Endothelial cell of umbilical vein (primary cell): ENCODE data around the gene FAM114A2. TPM values are rescaled to one million over a fixed set of nuclear protein-coding genes. Genes with fewer than 3 reads are reported as not detected.

Experiments used
- BruUV-seq: library from RNA; stranded (reverse); fragments of 400-500 nt; replicated peaks from 2 replicates; lab custom pipeline; 2021; lab: Mats Ljungman, UMichigan
- CTCF ChIA-PET: fragments of 300-600, 350-600 bp; sonication (Branson Sonifier 250); formaldehyde crosslinking; loops from one replicate; lab custom pipeline; 2021; ENCODE audit warnings: antibody characterized with exemption, inconsistent platforms; lab: Charles Lee
- POLR2A ChIA-PET: fragments of 300-600, 350-600 bp; sonication (Branson Sonifier 250); formaldehyde crosslinking; loops from one replicate; lab custom pipeline; 2021; ENCODE audit warnings: antibody characterized with exemption, inconsistent platforms; lab: Charles Lee
- DNase-seq: peaks from one replicate; pipeline ENCODE4 v3.0.0-alpha.2; 2011; ENCODE audit warnings: low read depth, low spot score
- FAIRE-seq: peaks from 2 replicates; lab custom pipeline; 2011; peaks lifted over from hg19 to GRCh38; lab: Jason Lieb, UNC
- H2AFZ ChIP-seq: 2 replicates; pipeline ENCODE4 v1.6.0; 2012; ENCODE audit warnings: low read depth, low read length, control low read depth, inconsistent platforms
- H3K27ac ChIP-seq: 2 replicates; pipeline ENCODE4 v1.5.1; 2011; ENCODE audit warnings: low read depth, mild to moderate bottlenecking, control low read depth, low read length, moderate library complexity; ENCODE audit not compliant: insufficient read depth
- H3K27me3 ChIP-seq, 2 experiments: 2 replicates each; pipeline versions ENCODE4 v1.6.0 to v1.6.1; 2011; ENCODE audit warnings: low read length in 2 of 2, mixed read lengths in 1 of 2; ENCODE audit not compliant: control insufficient read depth in 2 of 2, insufficient read depth in 2 of 2
- H3K36me3 ChIP-seq, 2 experiments: 2 replicates in 1 of 2; 3 replicates in 1 of 2; pipeline ENCODE4 v1.5.1; 2011; ENCODE audit warnings: low read length in 2 of 2, mild to moderate bottlenecking in 1 of 2, moderate library complexity in 1 of 2; ENCODE audit not compliant: control insufficient read depth in 2 of 2, insufficient read depth in 2 of 2; ENCODE audit errors: extremely low read depth in 1 of 2
- H3K4me1 ChIP-seq: 3 replicates; pipeline ENCODE4 v1.5.1; 2011; ENCODE audit warnings: mild to moderate bottlenecking, low read length; ENCODE audit not compliant: control insufficient read depth, insufficient read depth; ENCODE audit errors: extremely low read depth
- H3K4me2 ChIP-seq: 2 replicates; pipeline ENCODE4 v1.6.1; 2011; ENCODE audit warnings: low read length, control low read depth, mixed read lengths; ENCODE audit not compliant: insufficient read depth
- H3K4me3 ChIP-seq, 3 experiments: fragments of 200-600 bp in 1 of 3; sonication (generic), shearing (Covaris generic) in 1 of 3; replicated peaks in 1 of 3; 2 replicates each; pipeline ENCODE4 v1.5.1; 2011 to 2016; ENCODE audit warnings: control low read depth in 3 of 3, low read length in 3 of 3, mild to moderate bottlenecking in 2 of 3, inconsistent platforms in 1 of 3, low read depth in 1 of 3, moderate library complexity in 1 of 3; ENCODE audit not compliant: insufficient read depth in 1 of 3
- H3K79me2 ChIP-seq: 2 replicates; pipeline ENCODE4 v1.6.0; 2012; ENCODE audit warnings: low read length, inconsistent platforms; ENCODE audit not compliant: control insufficient read depth, insufficient read depth
- H3K9ac ChIP-seq: replicated peaks from 2 replicates; pipeline ENCODE3; 2011; ENCODE audit warnings: low read length, control low read depth; ENCODE audit not compliant: insufficient read depth; ENCODE audit errors: extremely low read depth
- H3K9me1 ChIP-seq: replicated peaks from 3 replicates; pipeline ENCODE4 v1.6.0; 2011; ENCODE audit warnings: mild to moderate bottlenecking, low read length; ENCODE audit not compliant: control insufficient read depth, insufficient read depth; ENCODE audit errors: extremely low read depth
- H3K9me3 ChIP-seq: replicated peaks from 2 replicates; pipeline ENCODE4 v1.5.1; 2012; ENCODE audit warnings: low read length, inconsistent platforms; ENCODE audit not compliant: control insufficient read depth, insufficient read depth
- H4K20me1 ChIP-seq: replicated peaks from 2 replicates; pipeline ENCODE3; 2011; ENCODE audit warnings: mild to moderate bottlenecking, low read length; ENCODE audit not compliant: control insufficient read depth, insufficient read depth; ENCODE audit errors: extremely low read depth
- FOS ChIP-seq: IDR thresholded peaks from 2 replicates; pipeline ENCODE4 v1.6.1; 2011; ENCODE audit warnings: mild to moderate bottlenecking, low read length, moderate library complexity, borderline replicate concordance; ENCODE audit not compliant: insufficient read depth
- JUN ChIP-seq: IDR thresholded peaks from 2 replicates; pipeline ENCODE4 v1.6.1; 2011; ENCODE audit warnings: borderline replicate concordance, low read depth; ENCODE audit not compliant: insufficient read length, insufficient read depth
- MYC ChIP-seq: IDR thresholded peaks from one replicate; pipeline ENCODE4 v1.6.1; 2011; ENCODE audit warnings: mild to moderate bottlenecking, low read depth, low read length
- POLR2A ChIP-seq: IDR thresholded peaks from 2 replicates; pipeline ENCODE4 v1.6.1; 2012; ENCODE audit warnings: low read depth, mild to moderate bottlenecking, control low read depth, low read length
- dilution Hi-C: fragments of 300-500 bp; cut with MboI; formaldehyde crosslinking; loops from one replicate; pipeline ENCODE4 v1.15.0; 2019; ENCODE audit warnings: low sequenced_read_pairs; ENCODE audit not compliant: extremely low pct_ligation_motif_present
- intact Hi-C: fragments of 100-400 bp; cut with micrococcal nuclease; formaldehyde crosslinking; loops from one replicate; pipeline ENCODE4 v1.10.0; 2022
- polyA plus RNA-seq, 4 experiments: library from polyadenylated mRNA; depleted of rRNA in 3 of 4; stranded (reverse) in 3 of 4; unstranded in 1 of 4; fragments of >200 nt; gene quantifications; 2 replicates each; pipeline versions ENCODE4 v1.2.1 to v1.2.3, GENCODE V29; 2011 to 2012; ENCODE audit warnings: missing spikeins in 1 of 4
- total RNA-seq: library from RNA; stranded (reverse); gene quantifications from 2 replicates; pipeline ENCODE4 v1.2.3, GENCODE V29; 2021
- TF ChIP-seq, protein P1 (sequence below), 2 donors: IDR thresholded peaks; 1 replicate in 1 of 2; 2 replicates in 1 of 2; pipeline ENCODE4 v1.5.1; 2011; ENCODE audit warnings: low read length in 2 of 2, mild to moderate bottlenecking in 2 of 2, moderate library complexity in 2 of 2, control low read depth in 1 of 2, inconsistent platforms in 1 of 2, low read depth in 1 of 2; ENCODE audit not compliant: insufficient read depth in 1 of 2; ENCODE audit errors: extremely low read depth in 1 of 2

The FAM114A2 gene
- total and polyA plus RNA-seq, 2 donors (not counting 3 experiments of a cell fraction or from before 2014, with no cell fraction given): 9.6 to 31.3 TPM

DNA sequence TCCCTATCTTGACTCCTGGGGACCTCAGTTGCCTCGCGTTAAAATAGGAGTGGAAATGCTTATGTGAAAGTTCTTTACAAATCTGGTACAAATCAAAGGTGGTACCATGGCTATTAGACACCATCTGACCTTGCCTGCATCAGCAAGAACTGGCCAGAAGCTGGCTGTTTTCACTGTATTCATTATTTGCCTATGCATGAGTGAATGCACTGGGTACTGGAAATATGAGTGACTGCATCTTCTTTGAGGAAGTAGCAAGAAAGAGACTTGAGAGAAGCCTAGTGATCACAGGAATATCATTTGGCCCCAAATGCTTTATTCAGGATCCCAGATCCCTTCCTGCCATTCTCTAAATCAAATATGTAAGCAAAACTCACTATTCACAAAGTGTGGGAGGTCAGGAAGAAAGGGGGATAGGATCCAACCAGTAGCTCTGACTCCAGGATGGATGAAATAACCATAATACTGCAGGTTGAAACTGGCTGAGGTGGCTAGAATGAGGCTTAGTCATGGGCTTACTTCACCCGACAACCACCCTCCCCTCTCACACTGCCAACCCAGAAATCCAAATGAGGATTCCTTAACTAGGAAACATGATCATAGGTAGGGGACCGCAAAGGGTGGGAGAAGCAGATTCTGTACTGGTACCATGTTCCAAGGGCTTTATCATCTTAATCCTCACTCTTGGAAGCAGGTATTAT, 56.7 kb downstream of the FAM114A2 start:
- H2AFZ ChIP-seq: no peak overlapping the region
- H3K4me2 ChIP-seq: no peak overlapping the region

More for the DNA sequence above, 56.7 kb downstream of the FAM114A2 start:
- no peaks in the 10 kb centered on the region for H3K79me2 ChIP-seq
- BruUV-seq: no TSS peak
- DNase-seq (no peak), FAIRE-seq (no peak)
- H3K27me3 ChIP-seq: peaks cover 3 to 7% of the 10 kb centered on the region in 2 experiments
- TF ChIP-seq POLR2A (no peak), FOS (no peak), MYC (no peak), JUN (no peak)
- TF ChIP-seq, protein P1, sequence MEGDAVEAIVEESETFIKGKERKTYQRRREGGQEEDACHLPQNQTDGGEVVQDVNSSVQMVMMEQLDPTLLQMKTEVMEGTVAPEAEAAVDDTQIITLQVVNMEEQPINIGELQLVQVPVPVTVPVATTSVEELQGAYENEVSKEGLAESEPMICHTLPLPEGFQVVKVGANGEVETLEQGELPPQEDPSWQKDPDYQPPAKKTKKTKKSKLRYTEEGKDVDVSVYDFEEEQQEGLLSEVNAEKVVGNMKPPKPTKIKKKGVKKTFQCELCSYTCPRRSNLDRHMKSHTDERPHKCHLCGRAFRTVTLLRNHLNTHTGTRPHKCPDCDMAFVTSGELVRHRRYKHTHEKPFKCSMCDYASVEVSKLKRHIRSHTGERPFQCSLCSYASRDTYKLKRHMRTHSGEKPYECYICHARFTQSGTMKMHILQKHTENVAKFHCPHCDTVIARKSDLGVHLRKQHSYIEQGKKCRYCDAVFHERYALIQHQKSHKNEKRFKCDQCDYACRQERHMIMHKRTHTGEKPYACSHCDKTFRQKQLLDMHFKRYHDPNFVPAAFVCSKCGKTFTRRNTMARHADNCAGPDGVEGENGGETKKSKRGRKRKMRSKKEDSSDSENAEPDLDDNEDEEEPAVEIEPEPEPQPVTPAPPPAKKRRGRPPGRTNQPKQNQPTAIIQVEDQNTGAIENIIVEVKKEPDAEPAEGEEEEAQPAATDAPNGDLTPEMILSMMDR (IDR thresholded peaks at IDR 0.05; ENCODE audit: extremely low read depth in 1 of 2, insufficient read depth in 1 of 2, low read depth in 1 of 2, low read length in 2 of 2): no peak
- H3K9me1 ChIP-seq: no peaks in the 10 kb centered on the region
- H3K9me3 ChIP-seq: no peaks in the 10 kb centered on the region
- H3K36me3 ChIP-seq: no peaks in the 10 kb centered on the region
- dilution Hi-C loops (no loop called here), intact Hi-C loops (no loop called here)
- no peaks in the 10 kb centered on the region for H3K4me1 ChIP-seq
- H3K9ac ChIP-seq: no peak overlapping the region
- ChIA-PET CTCF (interaction anchor here (1.2 to 2.4 kb wide), 5 partner anchors 8 to 90 kb away, joined by 3 to 9 read pairs (median 4); no protein-coding TSS in a partner anchor), POLR2A (no interaction called here)
- no peak overlapping the region for H3K4me3 ChIP-seq
- H3K27ac ChIP-seq: no peak overlapping the region
- no peaks in the 10 kb centered on the region for H4K20me1 ChIP-seq
